IPS DF 4.7 (cell line): ENCODE results near the gene LAPTM5.

Experiments used
- DNase-seq: peaks from one replicate; pipeline ENCODE4 v3.0.0-alpha.2; 2013; ENCODE audit warnings: low spot score; ENCODE audit errors: extremely low read depth

Gene LAPTM5

DNA sequence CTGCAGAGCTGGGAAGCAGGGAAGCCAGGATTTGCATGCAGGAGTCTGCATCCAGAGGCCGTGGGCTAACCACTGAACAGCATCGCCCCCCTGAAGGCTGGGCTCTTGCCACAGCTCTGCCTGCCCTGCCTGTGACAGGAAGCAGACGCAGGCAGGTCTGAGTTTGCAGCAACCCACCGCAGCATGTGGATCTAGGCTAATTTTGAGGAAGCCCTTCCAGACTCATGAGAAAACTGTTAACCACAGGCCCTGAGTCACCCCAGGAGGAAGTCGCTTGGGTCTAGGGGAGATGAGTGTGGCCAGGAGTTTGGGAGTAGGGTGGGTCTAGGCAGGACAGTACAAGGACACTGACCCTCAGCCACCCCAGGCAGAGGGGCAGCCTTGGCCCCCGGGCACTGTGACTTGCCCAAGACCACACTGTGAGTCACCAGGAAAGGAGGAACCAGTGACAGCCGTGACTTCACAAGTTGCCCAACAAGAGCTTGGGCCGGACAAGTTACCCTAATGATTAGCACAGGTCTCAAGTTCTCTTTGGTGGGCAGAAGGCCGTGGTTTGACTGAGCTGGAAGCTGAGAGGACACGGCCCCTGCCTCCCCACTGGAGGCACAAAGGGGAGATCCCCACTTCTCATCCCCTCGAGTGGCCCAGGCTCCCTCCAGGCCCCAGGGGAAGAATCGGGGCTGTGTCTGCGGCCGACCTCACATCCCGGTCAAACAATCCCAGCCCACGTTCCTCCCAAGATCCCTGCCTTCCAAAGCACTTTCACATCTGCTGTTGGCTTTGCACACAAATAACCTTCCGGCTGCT lies 826 bp downstream of the LAPTM5 start:
- no peak for DNase-seq

DNA sequence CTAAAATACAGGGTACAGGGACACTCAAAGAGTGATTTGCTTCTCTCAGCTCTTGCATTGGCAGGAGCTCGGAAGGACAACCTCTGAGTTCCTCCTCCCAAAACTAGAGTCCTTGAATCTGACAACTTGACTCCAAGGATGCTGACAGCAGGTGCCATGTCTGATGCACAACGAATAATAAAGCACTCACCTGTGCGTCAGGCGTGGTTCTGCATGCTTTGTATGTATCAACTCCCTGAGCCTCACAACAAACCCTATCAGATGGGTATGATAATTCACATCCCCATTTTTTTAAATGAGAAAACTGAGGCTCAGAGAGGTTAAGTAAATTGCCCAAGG lies 1.4 kb downstream of the LAPTM5 start:
- no peak for DNase-seq

DNA sequence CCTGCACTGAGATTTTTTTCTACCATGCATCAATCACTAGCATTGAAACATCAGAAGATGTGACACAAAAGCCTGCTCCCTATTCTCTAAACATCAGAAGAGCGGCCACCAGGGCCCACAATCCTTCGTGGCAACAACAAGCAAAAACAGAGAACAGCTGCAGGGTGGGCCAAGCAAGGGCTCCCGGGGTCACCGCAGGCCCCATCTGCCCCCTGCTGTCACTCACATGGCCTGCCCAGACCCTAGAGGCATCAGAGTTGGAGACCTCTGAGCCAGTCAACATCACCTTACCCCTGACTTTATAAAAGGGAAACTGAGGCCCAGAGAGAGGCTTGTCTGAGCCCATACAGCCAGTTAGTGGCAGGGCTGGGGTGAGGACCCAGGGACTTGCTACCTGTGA lies 1.8 kb downstream of the LAPTM5 start:
- DNase-seq, result no peak

DNA sequence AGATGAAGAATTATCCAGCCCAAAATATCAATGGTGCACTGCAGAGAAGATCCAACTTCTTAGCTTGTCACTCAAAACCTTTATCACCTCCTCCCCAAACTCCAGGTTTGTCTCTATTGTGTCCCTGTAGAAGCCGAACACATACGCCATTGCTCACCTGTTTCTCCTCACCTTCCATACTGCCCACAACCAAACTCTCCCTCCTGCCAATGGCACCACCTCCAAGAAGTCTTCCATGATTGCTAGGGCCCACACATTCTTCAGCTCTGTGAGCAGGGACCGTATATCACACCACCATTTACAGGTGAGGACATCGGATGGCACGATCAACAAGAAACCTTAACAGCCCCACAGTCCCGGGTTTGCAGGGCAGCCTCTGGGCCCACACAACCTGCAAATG lies 2.2 kb downstream of the LAPTM5 start:
- no peak for DNase-seq

DNA sequence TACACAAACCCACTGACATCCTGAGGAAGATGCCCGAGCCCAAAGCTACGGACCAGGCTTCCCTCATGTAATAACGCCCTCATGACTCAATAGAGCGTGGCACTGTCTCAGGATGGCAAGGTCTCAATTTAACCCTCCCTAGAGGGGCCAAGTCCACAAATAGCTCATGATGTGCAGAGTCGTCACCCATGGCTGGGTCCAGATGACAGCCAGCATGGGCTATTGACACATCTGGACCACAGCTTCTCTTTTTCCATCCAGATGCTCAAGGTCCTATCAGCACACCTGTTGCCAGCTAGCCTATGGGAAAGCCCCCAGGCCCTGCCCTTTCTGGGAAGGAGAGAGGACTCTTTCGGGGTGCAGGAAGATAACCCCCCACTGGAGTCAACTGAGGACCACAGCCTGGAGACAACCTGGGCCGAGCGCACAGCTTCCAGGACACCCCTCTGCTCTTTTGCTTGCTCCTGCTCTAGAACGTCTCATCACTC lies 2.8 kb downstream of the LAPTM5 start:
- no peak for DNase-seq

DNA sequence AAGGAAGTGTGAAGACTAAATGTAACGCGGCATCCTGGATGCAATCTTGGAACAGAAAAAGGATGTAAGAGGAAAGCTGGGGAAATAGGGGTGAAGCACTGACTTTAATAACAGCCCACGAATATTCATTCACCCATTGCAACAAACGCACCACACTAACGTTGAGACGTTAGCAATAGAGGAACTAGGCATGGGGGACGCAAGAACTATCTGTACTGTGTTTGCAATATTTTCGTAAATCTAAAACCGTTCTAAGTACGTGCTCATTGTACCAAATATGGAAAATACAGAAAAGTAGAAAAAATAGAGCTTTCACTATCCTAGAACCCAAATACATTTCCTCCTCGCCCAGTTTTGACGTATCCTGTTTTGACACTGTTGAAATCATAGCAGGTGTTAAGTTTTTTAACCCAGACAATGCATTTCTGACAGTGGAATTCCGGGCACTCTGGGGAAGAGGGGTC lies 3.9 kb downstream of the LAPTM5 start:
- DNase-seq, result no peak

DNA sequence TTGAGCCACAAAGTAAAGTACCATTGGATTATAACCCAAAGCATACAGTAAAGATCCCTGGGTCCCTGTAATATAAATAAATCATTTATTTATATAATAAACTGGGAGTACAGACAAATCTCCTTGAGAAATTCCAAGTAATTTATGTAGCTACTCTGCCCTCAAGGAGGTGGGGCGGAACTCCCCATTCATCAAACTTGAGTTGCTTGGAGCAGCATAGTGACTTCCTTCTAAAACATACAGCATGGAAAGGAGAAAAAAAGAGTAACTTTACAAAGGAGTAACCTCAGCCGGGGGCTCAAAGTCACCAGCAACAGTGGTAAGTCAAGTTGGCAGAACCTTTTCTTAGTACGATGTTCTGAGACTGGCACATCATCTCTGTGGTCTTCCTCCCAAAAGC lies 4.5 kb downstream of the LAPTM5 start:
- no peak for DNase-seq

DNA sequence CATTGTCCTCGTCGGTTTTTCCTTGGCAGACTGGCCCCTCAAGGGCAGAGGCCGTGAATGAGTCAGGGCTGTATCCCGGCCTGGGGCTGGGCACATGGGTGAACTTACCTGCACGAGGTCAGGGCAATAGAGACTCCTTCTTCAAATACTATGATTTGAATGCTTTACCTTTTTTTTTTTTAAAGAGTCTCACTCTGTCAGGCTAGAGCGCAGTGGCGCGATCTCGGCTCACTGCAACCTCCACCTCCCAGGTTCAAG lies 5.0 kb downstream of the LAPTM5 start:
- DNase-seq, result no peak

DNA sequence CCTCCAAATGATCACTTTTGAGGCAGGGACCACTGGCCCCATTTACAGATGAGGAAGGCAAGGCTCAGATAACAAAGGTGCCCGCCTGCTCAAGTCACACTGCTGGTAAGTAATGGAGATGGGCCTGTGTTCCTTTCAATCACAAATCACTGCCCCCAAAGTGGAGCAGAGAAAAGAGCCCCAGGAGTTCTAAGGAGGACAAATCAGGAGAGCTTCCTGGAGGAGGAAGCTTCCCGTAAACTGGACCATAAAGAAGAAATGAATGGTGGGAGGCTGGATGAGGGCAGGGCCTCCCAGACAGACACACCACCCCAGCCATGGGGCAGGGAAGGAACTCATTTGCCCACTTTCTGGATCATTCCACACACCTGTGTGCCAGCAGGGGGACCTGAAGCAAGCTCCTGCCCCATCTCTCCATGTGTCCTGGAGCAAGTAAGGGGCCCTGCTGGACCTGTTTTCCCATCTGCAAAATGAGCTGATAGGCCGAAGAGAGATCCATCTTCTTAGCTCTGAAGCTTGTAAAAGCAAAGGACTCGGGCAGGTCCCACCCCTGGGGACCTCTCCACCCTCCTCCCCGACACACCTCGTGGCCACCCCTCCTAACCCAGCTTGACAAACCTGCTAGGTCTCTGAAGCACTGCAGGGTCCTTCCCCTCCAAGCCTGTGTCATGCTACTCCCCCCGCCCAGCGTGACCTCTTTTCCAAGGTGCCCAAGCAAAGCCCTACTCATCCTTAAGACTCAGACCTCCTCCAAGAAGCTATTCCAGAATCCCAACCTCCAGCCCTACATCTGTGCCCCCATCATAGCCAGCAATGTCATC lies 5.5 kb downstream of the LAPTM5 start:
- DNase-seq, result no peak

DNA sequence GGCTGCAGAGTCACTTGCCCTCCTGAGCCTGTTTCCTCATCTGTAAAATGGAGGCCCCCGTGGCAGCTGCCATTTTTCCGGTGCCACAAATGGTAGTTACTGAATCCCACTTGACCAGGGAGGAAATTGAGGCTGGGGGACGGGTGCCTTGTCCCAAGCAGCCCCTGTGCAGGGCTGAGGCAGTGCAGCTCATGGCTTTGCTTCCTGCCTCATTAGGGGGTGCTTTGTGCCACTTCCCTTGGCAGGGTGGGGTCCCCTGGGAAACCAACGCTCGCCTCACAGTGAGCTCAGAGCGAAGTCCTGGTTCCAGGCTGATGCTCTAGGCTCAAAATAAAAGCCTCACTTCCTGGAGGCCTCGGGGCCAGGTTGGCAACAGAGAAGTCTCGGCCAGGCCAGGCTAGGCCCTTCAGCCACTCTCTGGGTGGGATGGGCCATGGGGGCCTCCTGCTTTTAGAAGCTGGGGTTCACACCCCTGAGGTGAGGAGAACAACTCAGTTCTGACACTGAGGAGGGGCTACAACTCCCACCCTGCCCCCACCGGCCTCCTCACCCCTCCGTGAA lies 6.8 kb downstream of the LAPTM5 start:
- DNase-seq, result no peak

DNA sequence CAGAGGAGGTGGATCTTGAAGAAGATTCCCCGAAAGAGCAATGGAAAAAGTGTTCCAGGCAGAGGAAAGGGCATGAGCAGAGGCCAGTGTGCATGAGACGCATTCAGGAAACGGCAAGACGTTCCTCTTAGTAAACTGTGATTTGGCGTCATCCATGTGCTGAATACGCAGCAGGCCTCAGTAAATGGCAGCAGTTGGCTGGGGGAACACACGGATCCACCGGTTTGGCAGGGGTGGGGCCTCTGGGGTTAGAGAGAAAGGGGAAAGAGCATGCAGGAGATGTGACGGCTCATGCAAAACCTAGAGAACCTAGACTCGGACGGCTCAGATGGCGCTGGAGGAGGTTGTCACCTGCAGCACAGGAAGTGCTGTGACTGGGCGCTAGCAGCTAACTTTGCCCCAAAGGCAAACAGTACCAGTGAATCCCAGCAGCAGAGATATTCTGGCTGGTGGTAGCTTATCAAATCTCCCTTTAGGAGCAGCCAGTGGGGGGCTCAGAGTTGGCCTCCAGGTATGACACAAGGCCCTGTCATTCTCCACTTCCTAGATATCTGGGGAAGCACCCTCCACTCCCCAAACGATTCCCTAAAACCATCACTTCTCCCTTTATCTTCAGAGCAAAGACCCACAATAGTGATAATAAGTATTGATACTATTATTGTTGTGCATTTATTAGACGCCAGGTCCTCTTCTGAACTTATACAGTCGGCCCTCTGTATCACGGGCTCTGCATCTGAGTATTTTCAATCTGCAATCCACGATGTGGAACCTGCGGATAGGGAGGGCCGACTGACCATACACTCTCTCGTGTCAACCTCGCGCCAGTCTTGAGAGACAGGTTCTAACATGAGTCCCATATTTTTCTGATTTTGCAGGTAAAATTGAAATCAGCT lies 7.6 kb downstream of the LAPTM5 start:
- no peak for DNase-seq

DNA sequence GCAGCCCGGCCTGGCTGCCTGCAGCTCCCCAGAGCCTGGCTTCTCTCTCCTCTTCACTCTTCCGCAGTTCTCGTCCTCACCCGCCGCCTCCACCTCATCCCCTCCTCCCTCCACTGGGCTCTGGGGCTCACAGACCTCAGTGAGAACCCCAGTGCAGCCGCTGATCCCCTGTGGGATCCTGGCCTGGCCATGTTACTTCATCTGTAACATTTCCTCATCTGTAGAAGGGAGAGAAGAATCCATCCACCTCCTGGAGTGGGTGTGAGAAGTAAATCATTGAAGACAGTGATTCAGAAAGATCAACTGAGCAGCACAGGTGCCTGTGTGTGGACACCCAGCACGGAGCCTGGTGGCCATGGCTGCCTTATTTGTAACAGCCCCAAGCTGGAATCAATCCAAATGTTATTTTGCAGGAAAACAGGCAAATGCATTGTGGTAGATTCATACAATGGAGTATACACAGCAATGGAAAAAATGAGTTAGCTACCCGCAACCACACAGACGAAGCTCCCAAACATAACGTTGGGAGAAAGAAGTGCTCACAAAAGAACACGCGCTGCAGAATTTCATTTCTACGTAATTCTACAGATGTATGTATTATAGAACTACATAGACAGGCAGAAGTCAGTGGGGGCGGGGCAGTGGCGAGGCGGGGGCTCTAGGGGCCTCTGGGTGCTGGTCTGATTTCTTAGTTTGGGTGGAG lies 8.7 kb downstream of the LAPTM5 start:
- no peak for DNase-seq

DNA sequence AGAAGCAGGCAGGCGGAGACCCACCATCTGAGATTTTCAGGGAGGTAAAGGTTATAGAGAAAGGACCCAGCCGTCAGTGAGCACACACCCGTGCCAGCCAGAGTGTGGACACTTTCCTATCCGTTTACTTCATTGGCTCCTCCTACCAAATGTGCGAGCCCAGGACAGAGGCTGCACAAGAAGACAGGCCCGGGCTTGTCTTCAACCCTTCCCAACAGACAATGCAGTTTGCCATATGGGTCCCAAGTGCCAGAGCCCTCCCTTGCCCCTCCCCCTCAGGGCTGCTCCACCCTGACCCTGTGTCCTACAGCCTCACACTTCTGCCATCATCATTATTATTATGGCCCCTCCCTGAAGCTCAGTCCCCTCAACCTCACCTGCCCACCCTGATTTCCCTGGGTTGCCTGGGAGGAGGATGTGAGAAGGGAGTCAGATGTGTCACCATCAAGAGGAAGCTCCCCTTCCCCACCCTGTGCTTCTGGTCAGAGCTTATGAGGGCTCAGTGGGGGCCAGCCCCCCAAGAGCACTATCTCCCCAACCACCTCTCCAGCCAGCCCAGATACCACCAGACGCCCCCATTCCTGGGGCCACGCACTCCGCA lies 9.4 kb downstream of the LAPTM5 start:
- no peak for DNase-seq

DNA sequence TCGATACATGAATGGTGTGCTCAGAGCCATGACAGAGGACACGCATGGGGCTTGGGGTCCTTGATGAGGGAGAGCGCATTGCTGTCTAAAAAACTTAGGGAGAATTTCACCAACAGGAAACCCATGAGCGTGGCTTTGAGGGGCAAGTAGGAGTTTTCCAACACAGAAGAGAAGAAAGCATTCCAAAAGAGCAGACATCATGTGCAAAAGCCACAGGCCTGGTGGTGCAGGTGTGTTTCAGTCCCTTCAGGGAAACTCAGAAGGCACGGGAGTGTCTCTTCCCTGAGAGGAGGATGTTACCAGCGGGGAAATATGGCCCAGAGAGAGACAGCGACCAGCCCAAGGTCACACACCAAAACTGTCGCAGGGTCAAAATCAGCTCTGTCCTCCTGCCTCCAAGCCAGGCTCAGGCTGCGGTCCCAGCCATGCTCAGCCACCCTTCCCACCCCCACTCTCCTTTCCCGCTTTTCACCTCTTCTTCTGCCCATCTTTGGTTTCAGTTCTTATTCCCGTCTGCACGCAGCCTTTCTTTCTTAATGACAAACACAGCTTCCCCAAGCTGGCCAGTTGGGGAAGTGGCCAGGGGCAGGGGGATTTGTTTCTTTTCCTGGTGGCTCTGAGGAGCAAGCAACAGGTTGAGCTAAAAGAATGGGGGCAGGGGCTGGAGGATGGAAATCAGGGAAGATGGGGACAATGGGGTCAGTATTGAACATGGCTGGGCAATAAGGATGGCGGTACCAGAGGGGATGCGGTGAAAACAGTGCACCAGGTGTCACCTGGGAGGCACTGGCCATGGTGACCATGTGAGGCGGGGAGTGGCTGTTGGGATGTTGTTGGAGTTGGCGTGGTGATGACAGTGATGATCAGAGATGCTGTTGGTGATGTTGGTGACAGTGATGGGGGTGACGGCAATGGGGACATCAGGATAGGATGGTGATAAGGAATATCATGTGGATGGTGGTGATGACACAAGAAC lies 10.3 kb downstream of the LAPTM5 start:
- DNase-seq, result no peak

DNA sequence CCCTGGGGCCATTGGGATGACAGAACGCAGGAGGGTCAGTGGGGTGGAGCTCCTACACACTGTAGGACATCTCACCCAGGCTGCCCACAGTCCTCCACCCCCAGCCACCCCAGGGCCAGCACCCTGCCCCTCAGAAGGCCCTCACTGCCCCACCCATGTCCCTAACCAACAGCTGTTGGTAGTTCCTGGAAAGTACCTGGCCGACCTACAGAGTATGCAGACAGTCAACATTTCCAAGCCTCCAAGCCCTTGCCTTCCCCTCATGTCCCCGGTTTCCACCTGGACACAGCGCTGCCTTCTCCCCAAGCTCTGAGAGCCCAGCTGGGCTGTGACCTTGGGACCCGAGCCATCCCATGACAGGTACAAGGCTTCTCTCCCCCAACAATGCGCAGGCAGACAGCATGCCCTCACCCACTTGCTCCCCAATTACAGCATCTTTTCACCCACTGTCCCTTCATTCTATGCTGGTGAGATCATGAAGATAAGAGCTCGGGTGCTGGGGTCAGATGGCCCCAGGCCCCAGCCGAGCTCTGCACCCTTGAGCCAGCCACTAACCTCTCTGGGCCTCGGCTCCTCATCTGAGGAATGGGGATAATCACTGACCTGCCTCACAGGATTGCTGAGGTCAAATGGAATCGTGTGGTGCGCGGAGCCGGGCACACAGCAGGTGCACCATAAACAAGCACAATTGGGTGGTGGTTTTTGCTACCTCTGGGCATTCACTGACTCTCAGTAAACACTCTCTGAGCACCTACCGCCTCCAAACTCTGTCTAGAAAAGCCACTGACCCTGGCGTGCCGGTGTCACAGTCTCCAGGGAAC lies 11.2 kb downstream of the LAPTM5 start:
- no peak for DNase-seq

DNA sequence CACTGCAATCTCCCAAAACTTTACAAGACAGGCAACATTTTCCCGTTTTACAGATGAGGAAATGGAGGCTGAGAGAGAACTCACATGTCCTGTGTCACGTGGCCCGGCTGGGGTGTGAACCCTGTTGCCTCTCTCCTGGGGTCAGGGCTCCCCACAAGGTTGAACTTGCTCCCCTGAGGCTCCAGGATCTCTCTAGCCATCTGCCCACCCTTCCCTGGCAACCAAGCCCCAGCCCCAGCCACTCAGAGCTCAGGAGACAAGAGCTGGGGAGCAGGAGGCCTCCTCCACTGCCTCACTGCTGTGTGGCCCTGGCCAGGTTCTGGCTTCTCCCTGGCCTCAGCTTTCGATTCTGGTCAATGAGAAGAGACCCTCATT lies 11.8 kb downstream of the LAPTM5 start:
- DNase-seq, result no peak

DNA sequence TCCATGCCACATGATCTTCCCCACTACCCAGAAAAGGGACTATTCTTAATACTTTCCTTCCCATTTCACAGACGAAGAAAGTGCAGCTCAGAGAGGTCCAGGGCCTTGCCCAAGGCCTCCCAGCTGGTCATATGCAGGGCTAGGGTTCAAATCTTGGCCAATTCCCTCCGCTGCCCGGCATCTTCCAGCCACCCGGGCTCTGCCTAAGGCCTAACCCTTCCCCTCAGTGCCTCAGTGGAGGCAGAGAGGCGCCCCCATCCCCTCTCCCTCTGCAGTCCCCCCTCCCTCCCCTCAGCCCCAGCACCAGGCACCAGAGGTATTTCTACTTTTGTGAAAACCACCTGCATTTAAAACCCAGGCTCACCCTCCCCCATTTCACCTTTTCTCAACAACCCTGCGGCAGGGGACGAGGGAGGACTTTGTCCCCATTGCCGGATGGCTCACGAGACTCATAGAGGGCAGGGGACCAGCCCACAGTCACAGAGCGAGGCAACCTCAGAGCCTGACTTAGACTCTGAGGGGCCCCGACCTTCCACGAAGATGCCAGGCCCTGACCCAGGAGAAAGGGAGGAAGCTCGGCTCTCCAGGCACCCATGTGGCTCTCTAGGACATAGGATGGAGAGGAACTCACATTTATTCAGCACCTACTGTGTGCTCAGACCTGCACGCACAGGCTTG lies 12.3 kb downstream of the LAPTM5 start:
- no peak for DNase-seq
